ENCODE measurements around the gene EVC2.
"Not testable (repeated sequence)": the region's sequence is repeated elsewhere in the genome, so short reads cannot be mapped to it uniquely, and the experiment has no call there.

The EVC2 gene

GRCh38 chr4:5615496-5616075, 92.8 kb downstream of the EVC2 start:
- DNase-seq (ENCODE audit: low read depth), result no peak
- no peak for TF ChIP-seq CTCF (IDR thresholded peaks at IDR 0.05; ENCODE audit: low read depth, low read length, missing control alignments)
- H3K4me3 ChIP-seq (ENCODE audit: low read depth, low read length), result no peak overlapping the region
- in situ Hi-C loops (cut with HindIII; ENCODE audit: low sequenced_read_pairs), result no loop called here

- TF ChIP-seq CTCF (IDR thresholded peaks at IDR 0.05; ENCODE audit: low read depth, low read length, missing control alignments), result no peak
- in situ Hi-C loops (cut with HindIII; ENCODE audit: low sequenced_read_pairs), result no loop called here
- H3K4me3 ChIP-seq (ENCODE audit: low read depth, low read length), result no peak overlapping the region
- DNase-seq (ENCODE audit: low read depth), result no peak
Observed at GRCh38 chr4:5611750-5612149, 96.6 kb downstream of the EVC2 start.

- in situ Hi-C loops (cut with HindIII; ENCODE audit: low sequenced_read_pairs), result no loop called here
- no peak overlapping the region for H3K4me3 ChIP-seq (ENCODE audit: low read depth, low read length)
- DNase-seq (ENCODE audit: low read depth), result no peak
- no peak for TF ChIP-seq CTCF (IDR thresholded peaks at IDR 0.05; ENCODE audit: low read depth, low read length, missing control alignments)
Observed at GRCh38 chr4:5609306-5610007, 98.9 kb downstream of the EVC2 start.

DNA sequence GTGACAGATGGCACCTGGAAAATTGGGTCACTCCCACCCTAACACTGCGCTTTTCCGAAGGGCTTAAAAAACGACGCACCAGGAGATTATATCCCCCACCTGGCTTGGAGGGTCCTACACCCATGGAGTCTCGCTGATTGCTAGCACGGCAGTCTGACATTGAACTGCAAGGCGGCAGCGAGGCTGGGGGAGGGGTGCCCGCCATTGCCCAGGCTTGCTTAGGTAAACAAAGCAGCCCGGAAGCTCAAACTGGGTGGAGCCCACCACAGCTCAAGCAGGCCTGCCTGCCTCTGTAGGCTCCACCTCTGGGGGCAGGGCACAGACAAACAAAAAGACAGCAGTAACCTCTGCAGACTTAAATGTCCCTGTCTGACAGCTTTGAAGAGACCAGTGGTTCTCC, 114.5 kb downstream of the EVC2 start:
- DNase-seq (ENCODE audit: low read depth); in situ Hi-C loops (cut with HindIII; ENCODE audit: low sequenced_read_pairs); H3K4me3 ChIP-seq (ENCODE audit: low read depth, low read length): not testable (repeated sequence)

- TF ChIP-seq CTCF (IDR thresholded peaks at IDR 0.05; ENCODE audit: low read depth, low read length, missing control alignments), result no peak
- no peak overlapping the region for H3K4me3 ChIP-seq (ENCODE audit: low read depth, low read length)
- in situ Hi-C loops (cut with HindIII; ENCODE audit: low sequenced_read_pairs), result no loop called here
- DNase-seq (ENCODE audit: low read depth), result no peak
Observed at GRCh38 chr4:5592272-5592671, 116.1 kb downstream of the EVC2 start.

GRCh38 chr4:5589495-5589894, 118.9 kb downstream of the EVC2 start:
- H3K4me3 ChIP-seq (ENCODE audit: low read depth, low read length), result no peak overlapping the region
- in situ Hi-C loops (cut with HindIII; ENCODE audit: low sequenced_read_pairs), result no loop called here
- no peak for DNase-seq (ENCODE audit: low read depth)
- no peak for TF ChIP-seq CTCF (IDR thresholded peaks at IDR 0.05; ENCODE audit: low read depth, low read length, missing control alignments)

DNA sequence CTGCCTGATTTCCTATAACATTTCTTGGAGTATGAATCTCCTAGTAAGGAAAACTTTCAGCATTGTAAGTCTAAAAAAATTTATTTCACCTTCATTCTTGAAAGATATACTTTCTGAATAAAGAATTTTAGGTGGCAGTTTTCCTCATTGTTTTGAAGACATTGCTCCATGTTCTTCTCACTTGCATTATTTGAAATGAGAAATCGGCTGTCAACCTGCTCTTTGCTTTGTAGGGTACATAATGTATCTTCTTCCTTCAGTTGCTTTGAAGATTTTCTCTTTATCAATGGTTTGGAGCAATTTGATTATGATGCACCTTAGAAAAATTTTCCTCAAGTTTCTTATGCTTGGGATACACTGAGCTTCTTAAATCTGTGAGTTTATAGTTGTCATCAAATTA, 120.3 kb downstream of the EVC2 start:
- no peak overlapping the region for H3K4me3 ChIP-seq (ENCODE audit: low read depth, low read length)
- TF ChIP-seq CTCF (IDR thresholded peaks at IDR 0.05; ENCODE audit: low read depth, low read length, missing control alignments), result no peak
- in situ Hi-C loops (cut with HindIII; ENCODE audit: low sequenced_read_pairs), result no loop called here
- DNase-seq (ENCODE audit: low read depth), result no peak
